HCT116 (cell line): ENCODE data around the gene ECM1. TPM values are rescaled to one million over a fixed set of nuclear protein-coding genes. Genes with fewer than 3 reads are reported as not detected.

Experiments
- ATAC-seq: fragments of 200-7000 bp; cut with Tn5 transposase; 2 replicates; pipeline ENCODE4 v1.9.1; 2020; ENCODE audit warnings: mild to moderate bottlenecking, moderate library complexity
- BruUV-seq: library from RNA; stranded (reverse); fragments of 400-500 nt; replicated peaks from 2 replicates; lab custom pipeline; 2021; lab: Mats Ljungman, UMichigan
- CTCF ChIA-PET: fragments of 300-600 bp; sonication (Branson Sonifier 250); formaldehyde crosslinking; loops from one replicate; lab custom pipeline; 2021; ENCODE audit warnings: antibody characterized with exemption; lab: Charles Lee
- POLR2A ChIA-PET: fragments of 300-600, 350-600 bp; sonication (Branson Sonifier 250); formaldehyde crosslinking; loops from one replicate; lab custom pipeline; 2021; ENCODE audit warnings: antibody characterized with exemption; lab: Charles Lee
- RAD21 ChIA-PET, 2 experiments: fragments of 300-600 bp; sonication (Branson Sonifier 250); formaldehyde crosslinking; loops; one replicate each; lab custom pipeline; 2023; ENCODE audit warnings: low total read pairs in 2 of 2; ENCODE audit not compliant: uncharacterized antibody in 2 of 2, unreplicated experiment in 2 of 2, low non-redundant PET in 1 of 2; lab: Charles Lee
- DNase-seq: peaks from one replicate; pipeline ENCODE4 v3.0.0-alpha.2; 2010; ENCODE audit warnings: low read depth, low spot score
- H2AFZ ChIP-seq: fragments of 200-600 bp; shearing (Covaris generic), sonication (generic); 2 replicates; pipeline ENCODE4 v1.6.1; 2017; ENCODE audit warnings: low read depth, mixed run types, mixed read lengths, antibody characterized with exemption, low read length; ENCODE audit not compliant: poor library complexity, severe bottlenecking
- H3K27ac ChIP-seq: 2 replicates; pipeline ENCODE4 v1.5.1; 2012; ENCODE audit warnings: low read depth, low read length
- H3K27me3 ChIP-seq: fragments of 200-600 bp; sonication (generic); 2 replicates; pipeline ENCODE4 v1.6.1; 2016; ENCODE audit warnings: mixed run types, low read length, mixed read lengths; ENCODE audit not compliant: insufficient read depth
- H3K36me3 ChIP-seq, 2 experiments: fragments of 200-500 bp in 1 of 2; fragments of 200-600 bp in 1 of 2; sonication (Bioruptor generic) in 1 of 2; sonication (generic) in 1 of 2; 2 replicates each; pipeline versions ENCODE4 v1.5.1 to v1.6.1; 2014 to 2016; ENCODE audit warnings: low read length in 2 of 2, inconsistent platforms in 1 of 2, mixed read lengths in 1 of 2, mixed run types in 1 of 2; ENCODE audit not compliant: insufficient read depth in 2 of 2, control insufficient read depth in 1 of 2
- H3K4me1 ChIP-seq, 2 experiments: fragments of 200-600 bp in 1 of 2; sonication (generic) in 1 of 2; 2 replicates each; pipeline versions ENCODE4 v1.5.1 to v1.6.1; 2012 to 2017; ENCODE audit warnings: low read length in 2 of 2, inconsistent platforms in 1 of 2, mild to moderate bottlenecking in 1 of 2, mixed read lengths in 1 of 2, mixed run types in 1 of 2, moderate library complexity in 1 of 2; ENCODE audit not compliant: insufficient read depth in 2 of 2, control insufficient read depth in 1 of 2
- H3K4me2 ChIP-seq: fragments of 200-600 bp; sonication (generic); 2 replicates; pipeline ENCODE4 v1.6.1; 2017; ENCODE audit warnings: mixed run types, low read length, mixed read lengths
- H3K4me3 ChIP-seq, 2 experiments: fragments of 200-600 bp in 1 of 2; sonication (generic) in 1 of 2; replicated peaks in 1 of 2; 2 replicates each; pipeline ENCODE4 v1.5.1; 2011 to 2016; ENCODE audit warnings: low read length in 2 of 2, control low read depth in 1 of 2, low read depth in 1 of 2, mild to moderate bottlenecking in 1 of 2, mixed read lengths in 1 of 2, mixed run types in 1 of 2
- H3K79me2 ChIP-seq: fragments of 200-600 bp; sonication (generic); 2 replicates; pipeline ENCODE4 v1.6.1; 2017; ENCODE audit warnings: mild to moderate bottlenecking, mixed run types, low read length, moderate library complexity, mixed read lengths; ENCODE audit not compliant: insufficient read depth
- H3K9ac ChIP-seq: fragments of 200-600 bp; sonication (generic); 2 replicates; pipeline ENCODE4 v1.6.1; 2016; ENCODE audit warnings: low read length, mixed read lengths
- H3K9me2 ChIP-seq: fragments of 200-600 bp; sonication (generic), shearing (Covaris generic); 2 replicates; pipeline ENCODE4 v1.6.1; 2017; ENCODE audit warnings: mixed run types, mild to moderate bottlenecking, moderate library complexity; ENCODE audit not compliant: insufficient read depth
- H3K9me3 ChIP-seq, 2 experiments: fragments of 200-500 bp in 1 of 2; fragments of 200-600 bp in 1 of 2; sonication (Bioruptor generic) in 1 of 2; sonication (generic) in 1 of 2; 2 replicates each; pipeline ENCODE4 v1.6.1; 2014 to 2017; ENCODE audit warnings: low read length in 2 of 2, mixed read lengths in 2 of 2, inconsistent platforms in 1 of 2, low read depth in 1 of 2, mild to moderate bottlenecking in 1 of 2, mixed run types in 1 of 2, moderate library complexity in 1 of 2; ENCODE audit not compliant: control insufficient read depth in 1 of 2, insufficient read depth in 1 of 2
- H4K20me1 ChIP-seq: fragments of 200-600 bp; sonication (generic), shearing (Covaris generic); 2 replicates; pipeline ENCODE4 v1.6.1; 2017; ENCODE audit warnings: mixed run types, mild to moderate bottlenecking, moderate library complexity; ENCODE audit not compliant: insufficient read depth
- ATF3 ChIP-seq: IDR thresholded peaks from 2 replicates; pipeline ENCODE4 v1.6.1; 2012
- CBX3 ChIP-seq: IDR thresholded peaks from 2 replicates; pipeline ENCODE4 v1.6.1; 2012; ENCODE audit warnings: low read depth
- CEBPB ChIP-seq: IDR thresholded peaks from 2 replicates; pipeline ENCODE4 v1.6.1; 2012; ENCODE audit warnings: low read depth
- EGR1 ChIP-seq: IDR thresholded peaks from 2 replicates; pipeline ENCODE4 v1.6.1; 2012; ENCODE audit warnings: low read depth
- ELF1 ChIP-seq: IDR thresholded peaks from 2 replicates; pipeline ENCODE4 v1.6.1; 2012; ENCODE audit warnings: low read depth, borderline replicate concordance
- EZH2phosphoT487 ChIP-seq: fragments of 200-600 bp; IDR thresholded peaks from 2 replicates; pipeline ENCODE4 v1.6.1; 2018; ENCODE audit warnings: antibody characterized with exemption, borderline replicate concordance
- FOSL1 ChIP-seq: IDR thresholded peaks from 2 replicates; pipeline ENCODE4 v1.6.1; 2012; ENCODE audit warnings: low read depth
- JUND ChIP-seq: IDR thresholded peaks from 2 replicates; pipeline ENCODE4 v1.6.1; 2012
- POLR2A ChIP-seq: IDR thresholded peaks from 2 replicates; pipeline ENCODE4 v1.7.0; 2011; ENCODE audit warnings: borderline replicate concordance; ENCODE audit not compliant: insufficient read depth, insufficient read length; ENCODE audit errors: extremely low read depth
- POLR2AphosphoS5 ChIP-seq: IDR thresholded peaks from 2 replicates; pipeline ENCODE4 v1.6.1; 2011; ENCODE audit warnings: mild to moderate bottlenecking, low read depth, low read length, moderate library complexity
- SIN3A ChIP-seq: IDR thresholded peaks from 2 replicates; pipeline ENCODE4 v1.6.1; 2012; ENCODE audit warnings: low read depth
- SP1 ChIP-seq: IDR thresholded peaks from 2 replicates; pipeline ENCODE4 v1.6.1; 2012; ENCODE audit warnings: low read depth
- SRF ChIP-seq: IDR thresholded peaks from 2 replicates; pipeline ENCODE4 v1.6.1; 2012; ENCODE audit warnings: low read depth
- YY1 ChIP-seq: IDR thresholded peaks from 2 replicates; pipeline ENCODE4 v1.6.1; 2011; ENCODE audit warnings: low read length, low read depth, moderate library complexity, mild to moderate bottlenecking; ENCODE audit not compliant: insufficient replicate concordance; ENCODE audit errors: extremely low read depth
- ZFX ChIP-seq: fragments of 450-650 bp; IDR thresholded peaks from 2 replicates; pipeline ENCODE4 v1.6.1; 2017
- ZNF274 ChIP-seq: fragments of 200-500 bp; sonication (Bioruptor generic); IDR thresholded peaks from 2 replicates; pipeline ENCODE4 v1.6.1; 2014; ENCODE audit warnings: mild to moderate bottlenecking, low read depth, low read length, inconsistent platforms
- intact Hi-C: fragments of 100-400 bp; cut with micrococcal nuclease; formaldehyde crosslinking; loops from 2 replicates; pipeline ENCODE4 v1.10.0; 2022
- total RNA-seq: library from RNA; stranded (reverse); gene quantifications from one replicate; pipeline ENCODE4 v1.2.1, GENCODE V29; 2021; ENCODE audit not compliant: unreplicated experiment
- TF ChIP-seq, protein P1 (sequence below): IDR thresholded peaks from 2 replicates; pipeline ENCODE4 v1.6.1; 2012
- TF ChIP-seq, protein P2 (sequence below), 3 experiments: fragments of 200-600 bp in 1 of 3; sonication (generic) in 1 of 3; IDR thresholded peaks in 2 of 3; conservative IDR thresholded peaks in 1 of 3; 2 replicates each; pipeline ENCODE4 v1.5.1; 2012 to 2017; ENCODE audit warnings: low read depth in 2 of 3, low read length in 2 of 3, antibody characterized with exemption in 1 of 3, borderline replicate concordance in 1 of 3, control low read depth in 1 of 3, mild to moderate bottlenecking in 1 of 3, mixed read lengths in 1 of 3, mixed run types in 1 of 3, moderate library complexity in 1 of 3; ENCODE audit not compliant: insufficient read depth in 1 of 3
- TF ChIP-seq, protein P3 (sequence below): IDR thresholded peaks from 2 replicates; pipeline ENCODE4 v1.6.1; 2011; ENCODE audit warnings: mild to moderate bottlenecking, low read length, moderate library complexity; ENCODE audit not compliant: insufficient replicate concordance; ENCODE audit errors: extremely low read depth

ECM1 gene
- total RNA-seq, 1 experiment from 2014 or later: 2.0 TPM

DNA sequence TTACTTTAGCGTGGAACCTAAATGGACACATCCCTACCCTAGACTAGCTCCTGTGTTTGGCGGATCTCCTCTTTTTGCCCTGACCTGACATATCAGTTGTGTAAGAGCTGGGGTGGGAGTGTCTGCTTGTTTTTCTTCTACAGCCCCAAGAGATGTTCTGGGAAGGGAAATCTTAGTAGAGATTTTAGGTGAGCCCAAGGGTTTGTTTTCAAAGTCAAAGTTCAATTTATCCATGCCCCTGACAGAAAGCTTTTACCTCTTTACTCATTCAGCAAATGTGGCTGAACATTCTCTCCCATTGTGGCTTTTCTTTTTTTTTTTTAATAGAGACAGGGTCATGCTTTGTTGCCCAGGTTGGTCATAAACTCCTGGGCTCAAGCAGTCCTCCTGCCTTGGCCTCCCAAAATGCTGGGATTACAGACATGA lies 28.0 kb upstream of the ECM1 start (continued):
- TF ChIP-seq, protein P1, sequence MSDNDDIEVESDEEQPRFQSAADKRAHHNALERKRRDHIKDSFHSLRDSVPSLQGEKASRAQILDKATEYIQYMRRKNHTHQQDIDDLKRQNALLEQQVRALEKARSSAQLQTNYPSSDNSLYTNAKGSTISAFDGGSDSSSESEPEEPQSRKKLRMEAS: no peak
- TF ChIP-seq JUND (no peak), SIN3A (no peak)
- TF ChIP-seq, all 23 proteins: peak for 0

DNA sequence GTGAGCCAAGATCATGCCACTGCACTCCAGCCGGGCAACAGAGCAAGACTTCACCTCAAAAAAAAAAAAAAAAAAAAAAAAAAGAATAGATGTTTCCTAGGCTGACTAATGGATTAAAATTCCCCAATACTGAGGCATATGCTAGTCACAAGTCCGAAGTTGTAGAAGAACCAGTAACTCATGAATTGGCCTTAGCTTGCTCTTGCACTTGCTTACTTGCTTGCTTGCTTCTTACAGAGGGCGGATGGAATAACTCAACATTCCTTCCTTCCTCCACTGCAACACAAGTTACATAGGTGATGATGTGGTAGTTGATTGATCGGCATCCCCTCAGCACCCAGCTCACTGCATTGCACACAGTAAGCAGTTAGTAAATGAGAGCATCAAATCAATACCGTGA lies 23.5 kb upstream of the ECM1 start:
- TF ChIP-seq SRF (no peak), YY1 (no peak), FOSL1 (no peak), ZFX (no peak), CBX3 (no peak), ZNF274 (no peak), CEBPB (no peak), POLR2A (no peak), SP1 (no peak), ATF3 (no peak), ELF1 (no peak), EZH2phosphoT487 (no peak), SIN3A (no peak), EGR1 (no peak), POLR2AphosphoS5 (no peak), JUND (no peak)
- TF ChIP-seq, protein P1: no peak
- TF ChIP-seq, protein P2, sequence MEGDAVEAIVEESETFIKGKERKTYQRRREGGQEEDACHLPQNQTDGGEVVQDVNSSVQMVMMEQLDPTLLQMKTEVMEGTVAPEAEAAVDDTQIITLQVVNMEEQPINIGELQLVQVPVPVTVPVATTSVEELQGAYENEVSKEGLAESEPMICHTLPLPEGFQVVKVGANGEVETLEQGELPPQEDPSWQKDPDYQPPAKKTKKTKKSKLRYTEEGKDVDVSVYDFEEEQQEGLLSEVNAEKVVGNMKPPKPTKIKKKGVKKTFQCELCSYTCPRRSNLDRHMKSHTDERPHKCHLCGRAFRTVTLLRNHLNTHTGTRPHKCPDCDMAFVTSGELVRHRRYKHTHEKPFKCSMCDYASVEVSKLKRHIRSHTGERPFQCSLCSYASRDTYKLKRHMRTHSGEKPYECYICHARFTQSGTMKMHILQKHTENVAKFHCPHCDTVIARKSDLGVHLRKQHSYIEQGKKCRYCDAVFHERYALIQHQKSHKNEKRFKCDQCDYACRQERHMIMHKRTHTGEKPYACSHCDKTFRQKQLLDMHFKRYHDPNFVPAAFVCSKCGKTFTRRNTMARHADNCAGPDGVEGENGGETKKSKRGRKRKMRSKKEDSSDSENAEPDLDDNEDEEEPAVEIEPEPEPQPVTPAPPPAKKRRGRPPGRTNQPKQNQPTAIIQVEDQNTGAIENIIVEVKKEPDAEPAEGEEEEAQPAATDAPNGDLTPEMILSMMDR (IDR thresholded peaks at IDR 0.05 in 2 of 3, conservative IDR thresholded peaks at IDR 0.05 in 1 of 3; ENCODE audit: borderline replicate concordance in 1 of 3, insufficient read depth in 1 of 3, low read depth in 2 of 3, low read length in 2 of 3): no peak
- TF ChIP-seq, protein P3, sequence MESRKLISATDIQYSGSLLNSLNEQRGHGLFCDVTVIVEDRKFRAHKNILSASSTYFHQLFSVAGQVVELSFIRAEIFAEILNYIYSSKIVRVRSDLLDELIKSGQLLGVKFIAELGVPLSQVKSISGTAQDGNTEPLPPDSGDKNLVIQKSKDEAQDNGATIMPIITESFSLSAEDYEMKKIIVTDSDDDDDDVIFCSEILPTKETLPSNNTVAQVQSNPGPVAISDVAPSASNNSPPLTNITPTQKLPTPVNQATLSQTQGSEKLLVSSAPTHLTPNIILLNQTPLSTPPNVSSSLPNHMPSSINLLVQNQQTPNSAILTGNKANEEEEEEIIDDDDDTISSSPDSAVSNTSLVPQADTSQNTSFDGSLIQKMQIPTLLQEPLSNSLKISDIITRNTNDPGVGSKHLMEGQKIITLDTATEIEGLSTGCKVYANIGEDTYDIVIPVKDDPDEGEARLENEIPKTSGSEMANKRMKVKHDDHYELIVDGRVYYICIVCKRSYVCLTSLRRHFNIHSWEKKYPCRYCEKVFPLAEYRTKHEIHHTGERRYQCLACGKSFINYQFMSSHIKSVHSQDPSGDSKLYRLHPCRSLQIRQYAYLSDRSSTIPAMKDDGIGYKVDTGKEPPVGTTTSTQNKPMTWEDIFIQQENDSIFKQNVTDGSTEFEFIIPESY: no peak
- DNase-seq (no peak), ATAC-seq (no peak)
- Histone ChIP-seq H3K9me3 (no peaks in the 10 kb centered on the region), H3K27ac (no peak overlapping the region), H3K4me1 (peaks cover 2 to 7% of the 10 kb centered on the region in 2 experiments; a peak in 2 of 4 replicates), H3K9ac (no peak overlapping the region), H2AFZ (no peak overlapping the region), H3K79me2 (peaks cover 10% of the 10 kb centered on the region), H3K36me3 (0 out of 4 replicates have a peak, but pooled peaks cover 0 to 5% of the 10 kb centered on the region in 2 experiments), H3K27me3 (0 out of 2 replicates have a peak, but pooled peaks cover under 1% of the 10 kb centered on the region), H3K4me3 (no peak overlapping the region), H3K9me2 (no peaks in the 10 kb centered on the region), H4K20me1 (no peaks in the 10 kb centered on the region), H3K4me2 (no peak overlapping the region)
- POLR2A ChIA-PET: no interaction called here
- intact Hi-C loops: no loop called here
- CTCF ChIA-PET: no interaction called here
- RAD21 ChIA-PET: no interaction called here
- BruUV-seq: no TSS peak
